Cardiac atrium fibroblast (primary cell): ENCODE data around the gene OR4A16. TPM values are rescaled to one million over a fixed set of nuclear protein-coding genes. Genes with fewer than 3 reads are reported as not detected.

Experiments used
- total RNA-seq: library from RNA; depleted of rRNA; stranded (reverse); fragments of >200 nt; gene quantifications from 2 replicates; pipeline ENCODE4 v1.2.3, GENCODE V29; 2015

Gene OR4A16
- not detected in 2 replicates for total RNA-seq

GRCh38 chr11:55342901-55343300 is at the start of gene OR4A16:
OR4A16 (plus strand) TSS chr11:55343201; CDS start chr11:55343201, 0 bp downstream.

GRCh38 chr11:55367674-55368073 is 24.7 kb downstream of the OR4A16 start, which contains the start of gene OR4A15:
OR4A15 (plus strand) TSS chr11:55367974; CDS start chr11:55367974, 0 bp downstream.

Other genes with a start within 250 kb of the OR4A16 start
- not detected in 2 replicates for gene TRIM48, start 81.0 kb upstream of the OR4A16 start, total RNA-seq
- not detected in 2 replicates for gene OR4A15, start 24.8 kb downstream of the OR4A16 start, total RNA-seq
- gene OR4C15, start 211.3 kb downstream of the OR4A16 start, total RNA-seq, result not detected in 2 replicates
- not detected in 2 replicates for gene OR4C16, start 228.9 kb downstream of the OR4A16 start, total RNA-seq